Small intestine (tissue), 7 donors: ENCODE measurements around the gene GLB1L3. TPM values are rescaled to one million over a fixed set of nuclear protein-coding genes. Genes with fewer than 3 reads are reported as not detected.

Experiments used
- DNase-seq, 2 donors: peaks; one replicate each; pipeline versions ENCODE4 v3.0.0 to v3.0.0-alpha.2; 2013
- FAIRE-seq: peaks from 2 replicates; lab custom pipeline; 2012; peaks lifted over from hg19 to GRCh38; lab: Jason Lieb, UNC
- H3K27ac ChIP-seq, 3 donors: one replicate each; pipeline ENCODE4 v1.5.1; 2013; ENCODE audit warnings: low read length in 2 of 3, mild to moderate bottlenecking in 2 of 3, control low read depth in 1 of 3, inconsistent platforms in 1 of 3, low read depth in 1 of 3, moderate library complexity in 1 of 3
- H3K27me3 ChIP-seq, 3 donors: one replicate each; pipeline ENCODE4 v1.6.1; 2013; ENCODE audit warnings: low read length in 3 of 3, inconsistent platforms in 1 of 3; ENCODE audit not compliant: control insufficient read depth in 3 of 3, insufficient read depth in 3 of 3
- H3K36me3 ChIP-seq, 3 donors: one replicate each; pipeline ENCODE4 v1.6.1; 2013; ENCODE audit warnings: low read length in 3 of 3, inconsistent platforms in 1 of 3, low read depth in 1 of 3, mild to moderate bottlenecking in 1 of 3, moderate library complexity in 1 of 3; ENCODE audit not compliant: control insufficient read depth in 3 of 3, insufficient read depth in 2 of 3
- H3K4me1 ChIP-seq, 3 donors: one replicate each; pipeline ENCODE4 v1.6.1; 2013; ENCODE audit warnings: low read length in 2 of 3, inconsistent platforms in 1 of 3, low read depth in 1 of 3, mild to moderate bottlenecking in 1 of 3, moderate library complexity in 1 of 3; ENCODE audit not compliant: control insufficient read depth in 3 of 3, insufficient read depth in 2 of 3
- H3K4me3 ChIP-seq, 3 donors: one replicate each; pipeline ENCODE4 v1.5.1; 2013; ENCODE audit warnings: low read length in 3 of 3, control low read depth in 1 of 3, inconsistent platforms in 1 of 3, low read depth in 1 of 3, mild to moderate bottlenecking in 1 of 3, moderate library complexity in 1 of 3
- H3K9me3 ChIP-seq, 2 donors: one replicate each; pipeline ENCODE4 v1.6.1; 2013; ENCODE audit warnings: low read depth in 1 of 2, low read length in 1 of 2; ENCODE audit not compliant: control insufficient read depth in 2 of 2, insufficient read depth in 1 of 2
- WGBS, 3 donors: extraction: QIAGEN DNeasy Blood & Tissue Kit; methylation state at CpG; one replicate each; pipeline ENCODE4 v1.1.7; 2013; 5-methylcytosine and 5-hydroxymethylcytosine counted together
- polyA plus RNA-seq, 4 donors: library from polyadenylated mRNA; stranded (reverse) in 3 of 4; unstranded in 1 of 4; fragments of 200-250 nt in 3 of 4; fragments of 120-200 nt in 1 of 4; gene quantifications; one replicate each; pipeline versions ENCODE4 v1.2.1 to v1.2.3, GENCODE V29; 2013
- donor health status: healthy with polysubstance abuse.
- donor health status: control.
- donor health status: control.
- donor health status: Bipolar disorder and iron deficiency.
- donor health status: healthy.

Gene GLB1L3
- polyA plus RNA-seq, 4 donors, result 0.01 to 0.04 TPM; not detected in 2

DNA sequence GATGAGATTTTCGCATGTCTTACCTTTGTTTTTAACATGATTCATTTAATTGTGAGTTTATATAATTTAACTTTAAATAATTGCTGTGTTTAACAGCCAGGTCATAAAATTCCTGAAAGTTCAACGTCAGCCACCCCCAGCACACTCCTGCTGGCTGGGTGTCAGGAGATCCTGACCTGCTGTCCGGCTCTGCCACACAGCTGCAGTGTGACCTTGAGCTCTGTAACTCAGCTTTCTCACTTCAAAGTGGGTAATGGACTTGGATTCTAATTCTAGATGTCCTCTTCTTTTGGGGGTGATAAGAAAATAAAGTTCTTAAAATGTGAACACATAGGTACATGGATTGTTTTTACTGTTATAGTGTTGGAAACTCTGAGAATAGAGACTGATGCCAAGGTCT is 40.8 kb upstream of the GLB1L3 start:
- Histone ChIP-seq H3K9me3 (no peaks in the 10 kb centered on the region), H3K36me3 (peaks cover 5 to 38% (median 12%) of the 10 kb centered on the region in 3 donors), H3K27me3 (no peaks in the 10 kb centered on the region), H3K27ac (no peak overlapping the region), H3K4me3 (no peak overlapping the region), H3K4me1 (no peaks in the 10 kb centered on the region)
- DNase-seq (no peak), FAIRE-seq (no peak)
- 39 to 68% (median 53%) methylated on average over 3 of the region's 3 CpGs for WGBS, 3 donors

DNA sequence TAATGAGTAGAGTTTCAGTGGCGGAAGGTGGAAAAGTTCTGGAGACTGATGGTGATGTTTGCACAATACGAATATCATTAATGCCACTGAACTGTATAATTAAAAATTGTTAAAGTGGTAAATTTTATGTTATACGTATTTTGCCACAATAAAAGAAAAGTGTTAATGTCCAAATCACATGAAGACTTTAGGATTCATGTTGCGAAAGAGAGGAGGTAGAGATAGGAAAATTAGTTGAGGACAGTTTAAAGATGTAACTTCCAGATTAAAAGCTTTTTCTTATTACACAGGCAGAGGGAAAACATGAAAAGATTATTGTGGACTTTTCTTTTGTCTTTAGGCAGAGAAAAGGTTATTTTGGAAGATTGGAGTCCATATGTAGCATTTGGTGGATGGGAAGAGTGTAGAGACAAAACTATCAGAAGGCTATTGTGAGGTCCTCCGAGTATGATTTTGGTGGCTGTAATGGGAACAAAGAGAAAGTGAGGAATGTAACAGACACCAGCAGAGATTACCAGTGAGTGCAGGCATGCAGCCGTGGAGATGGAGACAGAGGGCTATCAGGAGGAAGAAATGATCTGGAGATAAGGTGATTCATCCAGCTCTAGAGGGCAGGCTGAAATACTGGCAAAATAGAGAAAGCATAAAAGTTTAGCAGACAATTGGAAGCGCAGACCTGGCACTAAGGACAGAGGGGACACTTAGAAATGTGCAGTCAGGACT is 39.2 kb upstream of the GLB1L3 start:
- WGBS, 3 donors, result 89 to 98% (median 95%) methylated on average over 7 of the region's 7 CpGs

GRCh38 chr11:134237557-134237922 is 38.6 kb upstream of the GLB1L3 start:
- no peak for FAIRE-seq
- 80 to 94% (median 89%) methylated on average over 11 of the region's 11 CpGs for WGBS, 3 donors

More for the DNA sequence above, 39.2 kb upstream of the GLB1L3 start:
- FAIRE-seq (no peak), DNase-seq (no peak)
- Histone ChIP-seq H3K36me3 (peaks cover 8 to 48% (median 13%) of the 10 kb centered on the region in 3 donors), H3K27ac (no peak overlapping the region), H3K4me3 (no peak overlapping the region), H3K4me1 (no peaks in the 10 kb centered on the region), H3K27me3 (no peaks in the 10 kb centered on the region), H3K9me3 (no peaks in the 10 kb centered on the region)

GRCh38 chr11:134238956-134239355 is 37.2 kb upstream of the GLB1L3 start:
- no peaks in the 10 kb centered on the region for H3K9me3 ChIP-seq
- WGBS, 3 donors, result 91 to 98% (median 94%) methylated on average over 5 of the region's 5 CpGs
- H3K27ac ChIP-seq, result no peak overlapping the region
- DNase-seq (no peak), FAIRE-seq (no peak)
- H3K4me3 ChIP-seq, result no peak overlapping the region
- peaks cover 12 to 54% (median 18%) of the 10 kb centered on the region in 3 donors for H3K36me3 ChIP-seq
- H3K27me3 ChIP-seq, result no peaks in the 10 kb centered on the region
- no peaks in the 10 kb centered on the region for H3K4me1 ChIP-seq

More at GRCh38 chr11:134237557-134237922, 38.6 kb upstream of the GLB1L3 start:
- Histone ChIP-seq H3K27ac (no peak overlapping the region), H3K9me3 (no peaks in the 10 kb centered on the region), H3K4me1 (no peaks in the 10 kb centered on the region), H3K36me3 (peaks cover 8 to 46% (median 13%) of the 10 kb centered on the region in 3 donors), H3K4me3 (no peak overlapping the region), H3K27me3 (no peaks in the 10 kb centered on the region)
- DNase-seq, result no peak

DNA sequence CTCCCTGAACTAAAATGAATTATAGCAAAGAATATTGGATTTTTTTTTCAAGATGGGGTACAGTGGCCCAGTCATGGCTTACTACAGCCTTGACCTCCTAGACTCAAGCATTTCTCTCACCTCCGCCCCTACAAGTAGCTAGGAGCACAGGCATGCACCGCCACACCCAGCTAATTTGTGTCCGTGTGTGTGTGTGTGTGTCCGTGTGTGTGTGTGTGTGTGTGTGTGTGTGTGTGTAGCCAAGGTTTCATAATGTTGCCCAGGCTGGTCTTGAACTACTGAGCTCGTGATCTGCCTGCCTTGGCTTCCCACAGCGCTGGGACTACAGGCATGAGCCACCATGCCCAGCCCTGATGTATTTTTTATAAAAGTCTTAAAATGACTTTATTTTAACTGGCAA is 35.6 kb upstream of the GLB1L3 start:
- H3K36me3 ChIP-seq, result peaks cover 20 to 57% (median 21%) of the 10 kb centered on the region in 3 donors
- no peaks in the 10 kb centered on the region for H3K9me3 ChIP-seq
- H3K27me3 ChIP-seq, result no peaks in the 10 kb centered on the region
- H3K4me3 ChIP-seq, result no peak overlapping the region
- DNase-seq, result no peak
- H3K27ac ChIP-seq, result no peak overlapping the region
- no peaks in the 10 kb centered on the region for H3K4me1 ChIP-seq
- WGBS, 3 donors, result 68 to 73% (median 70%) methylated on average over 6 of the region's 6 CpGs
- no peak for FAIRE-seq

- Histone ChIP-seq H3K27ac (no peak overlapping the region), H3K4me1 (no peaks in the 10 kb centered on the region), H3K36me3 (peaks cover 20 to 69% (median 21%) of the 10 kb centered on the region in 3 donors), H3K9me3 (no peaks in the 10 kb centered on the region), H3K4me3 (no peak overlapping the region), H3K27me3 (no peaks in the 10 kb centered on the region)
- FAIRE-seq (no peak), DNase-seq (no peak)
- WGBS, 3 donors, result 89 to 95% (median 93%) methylated on average over 9 of the region's 9 CpGs
These were observed 33.8 kb upstream of the GLB1L3 start for GRCh38 chr11:134242376-134242775.

- Histone ChIP-seq H3K27me3 (no peaks in the 10 kb centered on the region), H3K27ac (no peak overlapping the region), H3K4me1 (no peaks in the 10 kb centered on the region), H3K4me3 (no peak overlapping the region), H3K9me3 (no peaks in the 10 kb centered on the region), H3K36me3 (peaks cover 28 to 69% (median 29%) of the 10 kb centered on the region in 3 donors)
- WGBS, 3 donors, result 93 to 96% (median 95%) methylated on average over 4 of the region's 4 CpGs
- FAIRE-seq (no peak), DNase-seq (no peak)
These were observed 32.3 kb upstream of the GLB1L3 start for GRCh38 chr11:134243913-134244312.

DNA sequence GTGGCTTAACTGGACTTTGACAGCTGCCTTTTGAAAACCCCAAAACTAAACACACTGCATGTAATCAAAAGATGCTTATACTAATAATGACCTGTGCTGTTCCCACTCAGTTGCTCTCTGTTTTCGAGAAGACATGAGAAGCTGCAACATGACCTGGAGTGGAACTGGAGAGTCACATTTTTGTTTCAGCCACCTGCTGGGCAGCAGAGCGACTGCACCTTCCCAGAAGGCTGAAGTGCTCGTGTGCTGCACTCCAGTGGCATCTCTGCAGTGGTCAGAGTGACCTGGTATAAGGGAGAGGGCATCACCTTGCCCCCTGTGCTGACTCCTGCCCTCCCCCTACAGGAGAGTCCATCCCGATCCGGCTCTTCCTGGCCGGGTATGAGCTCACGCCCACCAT is 31.6 kb upstream of the GLB1L3 start:
- Histone ChIP-seq H3K27ac (no peak overlapping the region), H3K36me3 (peaks cover 23 to 69% (median 33%) of the 10 kb centered on the region in 3 donors), H3K4me3 (no peak overlapping the region), H3K4me1 (no peaks in the 10 kb centered on the region), H3K27me3 (no peaks in the 10 kb centered on the region), H3K9me3 (no peaks in the 10 kb centered on the region)
- WGBS, 3 donors, result 65 to 69% (median 68%) methylated on average over 7 of the region's 7 CpGs
- peak; percentile 13 to 22 for DNase-seq
- no peak for FAIRE-seq
